ENCODE measurements around the gene AK1.

The AK1 gene

DNA sequence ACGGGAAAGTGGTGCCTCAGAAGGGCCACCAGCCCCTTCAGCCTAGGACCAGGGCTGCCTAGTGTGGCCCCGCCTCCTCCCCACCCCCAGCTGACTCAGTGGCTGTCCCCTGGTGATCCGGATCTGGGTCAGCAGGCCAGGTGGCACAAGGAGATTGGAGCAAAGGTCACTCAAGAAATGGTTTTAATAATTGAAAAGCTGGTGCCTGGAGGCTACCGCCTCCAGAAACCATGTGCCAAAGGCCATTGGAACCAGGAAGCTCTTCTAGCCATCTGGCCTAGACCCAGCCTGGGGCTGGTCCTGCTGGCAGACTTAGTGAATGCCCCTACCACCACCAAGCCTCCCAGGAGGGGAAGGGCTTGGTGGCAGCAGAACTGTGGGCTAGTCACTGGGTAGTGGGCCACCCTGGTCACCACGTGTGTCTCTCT, 37.9 kb upstream of the AK1 start:
- no peak for TF ChIP-seq FOXP2 (optimal IDR thresholded peaks at IDR 0.05; ENCODE audit: borderline replicate concordance, extremely low read depth, extremely low read length, insufficient read depth)
- TF ChIP-seq, protein P1, sequence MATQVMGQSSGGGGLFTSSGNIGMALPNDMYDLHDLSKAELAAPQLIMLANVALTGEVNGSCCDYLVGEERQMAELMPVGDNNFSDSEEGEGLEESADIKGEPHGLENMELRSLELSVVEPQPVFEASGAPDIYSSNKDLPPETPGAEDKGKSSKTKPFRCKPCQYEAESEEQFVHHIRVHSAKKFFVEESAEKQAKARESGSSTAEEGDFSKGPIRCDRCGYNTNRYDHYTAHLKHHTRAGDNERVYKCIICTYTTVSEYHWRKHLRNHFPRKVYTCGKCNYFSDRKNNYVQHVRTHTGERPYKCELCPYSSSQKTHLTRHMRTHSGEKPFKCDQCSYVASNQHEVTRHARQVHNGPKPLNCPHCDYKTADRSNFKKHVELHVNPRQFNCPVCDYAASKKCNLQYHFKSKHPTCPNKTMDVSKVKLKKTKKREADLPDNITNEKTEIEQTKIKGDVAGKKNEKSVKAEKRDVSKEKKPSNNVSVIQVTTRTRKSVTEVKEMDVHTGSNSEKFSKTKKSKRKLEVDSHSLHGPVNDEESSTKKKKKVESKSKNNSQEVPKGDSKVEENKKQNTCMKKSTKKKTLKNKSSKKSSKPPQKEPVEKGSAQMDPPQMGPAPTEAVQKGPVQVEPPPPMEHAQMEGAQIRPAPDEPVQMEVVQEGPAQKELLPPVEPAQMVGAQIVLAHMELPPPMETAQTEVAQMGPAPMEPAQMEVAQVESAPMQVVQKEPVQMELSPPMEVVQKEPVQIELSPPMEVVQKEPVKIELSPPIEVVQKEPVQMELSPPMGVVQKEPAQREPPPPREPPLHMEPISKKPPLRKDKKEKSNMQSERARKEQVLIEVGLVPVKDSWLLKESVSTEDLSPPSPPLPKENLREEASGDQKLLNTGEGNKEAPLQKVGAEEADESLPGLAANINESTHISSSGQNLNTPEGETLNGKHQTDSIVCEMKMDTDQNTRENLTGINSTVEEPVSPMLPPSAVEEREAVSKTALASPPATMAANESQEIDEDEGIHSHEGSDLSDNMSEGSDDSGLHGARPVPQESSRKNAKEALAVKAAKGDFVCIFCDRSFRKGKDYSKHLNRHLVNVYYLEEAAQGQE (IDR thresholded peaks at IDR 0.05; ENCODE audit: insufficient read depth in 1 of 2, low read depth in 2 of 2, low read length in 2 of 2): no peak

DNA sequence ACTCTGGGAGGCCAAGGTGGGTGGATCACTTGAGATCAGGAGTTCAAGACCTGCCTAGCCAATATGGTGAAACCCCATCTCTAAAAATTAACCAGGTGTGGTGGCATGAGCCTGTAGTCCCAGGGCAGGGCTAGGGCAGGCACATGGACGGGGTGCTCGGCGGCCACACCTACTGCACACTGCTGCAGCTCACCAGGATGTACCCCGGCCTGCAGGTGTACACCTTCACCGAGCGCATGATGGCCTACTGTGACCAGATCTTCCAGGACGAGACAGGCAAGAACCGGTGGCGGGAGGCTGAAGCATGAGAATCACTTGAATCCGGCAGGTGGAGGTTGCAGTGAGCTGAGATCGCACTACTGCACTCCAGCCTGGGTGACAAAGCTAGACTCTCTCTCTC, 36.2 kb upstream of the AK1 start:
- TF ChIP-seq POLR2AphosphoS5 (IDR thresholded peaks at IDR 0.05; ENCODE audit: low read depth, low read length) (no peak), TAF1 (IDR thresholded peaks at IDR 0.05; ENCODE audit: borderline replicate concordance, insufficient read depth, low read length) (no peak), SIN3A (IDR thresholded peaks at IDR 0.05; ENCODE audit: borderline replicate concordance, insufficient read depth, low read length) (no peak), FOXP2 (optimal IDR thresholded peaks at IDR 0.05; ENCODE audit: borderline replicate concordance, extremely low read depth, extremely low read length, insufficient read depth) (no peak)
- TF ChIP-seq, protein P1 (IDR thresholded peaks at IDR 0.05; ENCODE audit: insufficient read depth in 1 of 2, low read depth in 2 of 2, low read length in 2 of 2): no peak

DNA sequence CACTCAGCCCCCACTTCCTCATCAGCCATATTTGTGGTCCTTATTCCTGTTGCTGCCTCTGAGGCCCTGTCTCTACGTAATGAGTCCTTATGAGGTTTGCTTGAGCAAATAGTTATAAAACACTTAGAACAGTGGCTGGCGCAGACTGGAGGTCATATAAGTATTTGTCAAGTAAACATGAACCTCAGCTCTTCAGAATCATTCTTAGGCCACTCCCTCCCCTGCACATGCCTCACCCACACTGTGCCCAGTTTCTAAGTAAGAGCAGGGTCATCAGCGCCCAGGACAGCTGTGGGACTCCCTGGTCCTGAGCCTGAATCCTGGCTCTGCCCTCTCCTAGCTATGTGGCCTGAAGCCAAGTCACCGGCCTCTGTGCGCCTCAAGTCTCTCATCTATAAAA, 35.4 kb upstream of the AK1 start:
- TF ChIP-seq, protein P1 (IDR thresholded peaks at IDR 0.05; ENCODE audit: insufficient read depth in 1 of 2, low read depth in 2 of 2, low read length in 2 of 2): no peak
- TF ChIP-seq SIN3A (IDR thresholded peaks at IDR 0.05; ENCODE audit: borderline replicate concordance, insufficient read depth, low read length): no peak
- no peak for TF ChIP-seq POLR2AphosphoS5 (IDR thresholded peaks at IDR 0.05; ENCODE audit: low read depth, low read length)
- TF ChIP-seq TAF1 (IDR thresholded peaks at IDR 0.05; ENCODE audit: borderline replicate concordance, insufficient read depth, low read length): no peak
- TF ChIP-seq FOXP2 (optimal IDR thresholded peaks at IDR 0.05; ENCODE audit: borderline replicate concordance, extremely low read depth, extremely low read length, insufficient read depth): no peak

DNA sequence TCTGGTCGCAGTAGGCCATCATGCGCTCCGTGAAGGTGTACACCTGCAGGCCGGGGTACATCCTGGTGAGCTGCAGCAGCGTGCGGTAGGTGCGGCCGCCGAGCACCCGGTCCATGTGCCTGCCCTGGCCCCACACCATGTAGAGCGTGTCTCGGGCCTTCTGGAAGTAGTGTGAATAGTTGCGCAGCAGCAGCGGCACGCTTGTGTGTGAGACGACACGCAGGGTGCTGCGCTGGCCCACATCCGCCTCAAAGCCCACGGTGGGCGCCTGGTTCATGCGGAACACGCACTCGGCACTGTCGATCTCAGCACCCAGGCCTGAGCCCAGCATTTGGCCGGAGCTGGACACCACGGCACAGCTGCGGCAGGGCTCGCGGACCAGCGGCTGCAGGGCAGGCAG, 34.8 kb upstream of the AK1 start:
- no peak for TF ChIP-seq SIN3A (IDR thresholded peaks at IDR 0.05; ENCODE audit: borderline replicate concordance, insufficient read depth, low read length)
- TF ChIP-seq POLR2AphosphoS5 (IDR thresholded peaks at IDR 0.05; ENCODE audit: low read depth, low read length): no peak
- TF ChIP-seq, protein P1 (IDR thresholded peaks at IDR 0.05; ENCODE audit: insufficient read depth in 1 of 2, low read depth in 2 of 2, low read length in 2 of 2): no peak
- TF ChIP-seq TAF1 (IDR thresholded peaks at IDR 0.05; ENCODE audit: borderline replicate concordance, insufficient read depth, low read length): no peak
- no peak for TF ChIP-seq FOXP2 (optimal IDR thresholded peaks at IDR 0.05; ENCODE audit: borderline replicate concordance, extremely low read depth, extremely low read length, insufficient read depth)

DNA sequence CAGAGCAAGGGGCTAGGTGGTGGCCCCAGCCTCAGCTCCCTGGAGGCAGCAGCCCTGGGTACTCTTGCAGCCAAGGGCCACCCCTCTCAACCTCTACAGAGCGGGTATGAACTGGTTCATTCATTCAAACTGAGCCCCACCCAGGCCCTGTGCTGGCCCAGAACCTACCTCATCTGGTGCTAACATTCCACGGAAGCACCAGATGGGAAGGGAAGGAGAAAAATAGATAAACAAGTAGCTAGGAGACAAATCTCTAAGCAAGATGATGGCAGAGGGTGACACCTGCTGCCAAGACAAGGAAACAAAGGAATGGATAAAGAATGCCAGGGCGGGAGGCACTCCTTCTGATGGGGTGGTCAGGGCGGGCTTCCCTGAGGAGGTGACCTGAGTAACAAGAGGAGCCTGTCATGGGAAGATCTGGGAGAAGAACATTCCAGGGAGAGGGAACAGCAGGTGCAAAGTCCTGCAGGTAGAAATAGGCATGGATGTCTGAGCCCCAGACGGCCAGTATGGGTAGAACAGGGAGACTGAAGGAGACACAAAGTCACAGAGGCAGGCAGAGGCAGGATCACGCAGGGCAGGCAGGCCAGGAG, 33.2 kb upstream of the AK1 start:
- TF ChIP-seq SIN3A (IDR thresholded peaks at IDR 0.05; ENCODE audit: borderline replicate concordance, insufficient read depth, low read length) (no peak), POLR2AphosphoS5 (IDR thresholded peaks at IDR 0.05; ENCODE audit: low read depth, low read length) (no peak), TAF1 (IDR thresholded peaks at IDR 0.05; ENCODE audit: borderline replicate concordance, insufficient read depth, low read length) (no peak), FOXP2 (optimal IDR thresholded peaks at IDR 0.05; ENCODE audit: borderline replicate concordance, extremely low read depth, extremely low read length, insufficient read depth) (no peak)
- TF ChIP-seq, protein P1 (IDR thresholded peaks at IDR 0.05; ENCODE audit: insufficient read depth in 1 of 2, low read depth in 2 of 2, low read length in 2 of 2): no peak
